ENCODE data around the gene JPH3.

The JPH3 gene

GRCh38 chr16:87626905-87627304, 24.6 kb downstream of the JPH3 start:
- no peak for DNase-seq (ENCODE audit: low read depth)

GRCh38 chr16:87627542-87628245, 25.4 kb downstream of the JPH3 start:
- DNase-seq (ENCODE audit: low read depth) = no peak

GRCh38 chr16:87628246-87628923, 26.1 kb downstream of the JPH3 start:
- DNase-seq (ENCODE audit: low read depth) = no peak

GRCh38 chr16:87628940-87629339, 26.6 kb downstream of the JPH3 start:
- no peak for DNase-seq (ENCODE audit: low read depth)

- no peak for DNase-seq (ENCODE audit: low read depth)
Measured at GRCh38 chr16:87631067-87631466, 28.8 kb downstream of the JPH3 start.

- DNase-seq (ENCODE audit: low read depth) = no peak
Measured at GRCh38 chr16:87634411-87634810, 32.1 kb downstream of the JPH3 start.

GRCh38 chr16:87635541-87636049, 33.3 kb downstream of the JPH3 start:
- no peak for DNase-seq (ENCODE audit: low read depth)

- DNase-seq (ENCODE audit: low read depth) = no peak
Measured at GRCh38 chr16:87636050-87636684, 33.9 kb downstream of the JPH3 start.

GRCh38 chr16:87636741-87637140, 34.4 kb downstream of the JPH3 start:
- DNase-seq (ENCODE audit: low read depth) = no peak

- DNase-seq (ENCODE audit: low read depth) = no peak
Measured at GRCh38 chr16:87637357-87637756, 35.0 kb downstream of the JPH3 start.

GRCh38 chr16:87638736-87639135, 36.4 kb downstream of the JPH3 start:
- DNase-seq (ENCODE audit: low read depth) = no peak

GRCh38 chr16:87641721-87642120, 39.4 kb downstream of the JPH3 start:
- no peak for DNase-seq (ENCODE audit: low read depth)

GRCh38 chr16:87642491-87642890, 40.2 kb downstream of the JPH3 start:
- no peak for DNase-seq (ENCODE audit: low read depth)

GRCh38 chr16:87644186-87644585, 41.9 kb downstream of the JPH3 start:
- DNase-seq (ENCODE audit: low read depth) = no peak

- DNase-seq (ENCODE audit: low read depth) = no peak
Measured at GRCh38 chr16:87644596-87644995, 42.3 kb downstream of the JPH3 start.

GRCh38 chr16:87645802-87646201, 43.5 kb downstream of the JPH3 start:
- no peak for DNase-seq (ENCODE audit: low read depth)

- no peak for DNase-seq (ENCODE audit: low read depth)
Measured at GRCh38 chr16:87647431-87648185, 45.3 kb downstream of the JPH3 start.

- no peak for DNase-seq (ENCODE audit: low read depth)
Measured at GRCh38 chr16:87648236-87648635, 45.9 kb downstream of the JPH3 start.

GRCh38 chr16:87648698-87649487, 46.6 kb downstream of the JPH3 start:
- no peak for DNase-seq (ENCODE audit: low read depth)

- no peak for DNase-seq (ENCODE audit: low read depth)
Measured at GRCh38 chr16:87652386-87652785, 50.1 kb downstream of the JPH3 start.

GRCh38 chr16:87652799-87653198, 50.5 kb downstream of the JPH3 start:
- DNase-seq (ENCODE audit: low read depth) = no peak

- no peak for DNase-seq (ENCODE audit: low read depth)
Measured at GRCh38 chr16:87653234-87653633, 50.9 kb downstream of the JPH3 start.

Measured in non-pigmented ciliary epithelial cell (primary cell).